Dedifferentiated amniotic fluid mesenchymal stem cell (primary cell): ENCODE measurements around the gene NRP1.

ENCODE experiments used
- DNase-seq: peaks from one replicate; pipeline ENCODE4 v3.0.0-alpha.2; 2016; ENCODE audit errors: extremely low spot score

The NRP1 gene

GRCh38 chr10:33186150-33186549, 148.3 kb downstream of the NRP1 start:
- no peak for DNase-seq

DNA sequence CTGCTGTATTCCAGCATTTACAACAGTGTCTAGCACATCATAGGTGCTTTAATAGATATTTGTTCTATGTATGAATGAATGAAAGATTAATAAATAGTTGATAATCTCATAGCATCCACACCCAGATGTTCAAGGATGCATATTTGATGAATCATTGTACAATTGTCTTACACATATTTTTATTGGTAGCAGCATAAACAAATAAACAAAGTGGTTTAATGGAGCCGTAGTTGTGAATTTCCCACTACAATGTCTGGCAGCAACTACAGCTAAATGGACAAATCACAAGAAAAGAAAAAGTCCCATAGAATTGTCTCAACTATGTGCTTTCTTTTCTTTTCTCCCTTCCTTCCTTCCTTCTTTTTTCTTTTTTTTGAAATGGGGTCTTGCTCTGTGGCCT, 150.8 kb downstream of the NRP1 start:
- no peak for DNase-seq

GRCh38 chr10:33180921-33181320, 153.5 kb downstream of the NRP1 start:
- no peak for DNase-seq

- no peak for DNase-seq
Observed at GRCh38 chr10:33180390-33180789, 154.1 kb downstream of the NRP1 start.

GRCh38 chr10:33179067-33179466, 155.4 kb downstream of the NRP1 start:
- DNase-seq, result no peak

DNA sequence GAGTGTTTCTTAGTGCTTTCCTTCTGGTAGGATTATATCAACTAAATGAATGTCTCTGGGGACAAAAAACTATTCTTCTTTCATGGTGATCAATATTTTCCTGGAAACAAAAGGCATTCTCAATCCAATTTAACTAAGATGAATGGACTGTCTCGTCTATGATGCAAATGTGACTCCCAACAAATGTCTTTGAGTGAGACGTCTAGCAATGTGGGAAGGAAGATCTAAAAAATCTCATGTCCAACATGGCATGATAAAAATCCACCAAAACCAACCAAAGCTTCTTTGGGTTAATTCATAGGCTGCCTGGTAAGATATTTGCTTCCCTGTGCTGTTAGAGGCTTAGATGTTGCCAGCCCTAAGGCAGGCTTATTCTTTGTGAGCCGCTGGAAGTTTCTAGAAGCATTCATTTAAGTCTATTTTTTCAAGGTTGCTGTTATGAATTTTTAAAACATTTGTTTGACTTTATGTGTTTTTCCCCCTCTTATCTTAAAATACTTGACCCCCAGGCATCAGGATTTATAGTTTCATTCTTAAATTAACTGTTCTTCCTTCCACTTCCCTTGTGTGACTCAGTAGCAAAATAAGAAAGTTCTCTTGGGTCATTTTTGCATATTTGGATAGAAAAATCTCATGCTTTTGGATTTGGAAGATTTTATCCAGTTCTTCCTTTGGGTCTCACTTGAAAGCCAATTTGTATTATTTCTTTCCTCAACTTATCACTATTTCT, 156.3 kb downstream of the NRP1 start:
- no peak for DNase-seq

- DNase-seq, result no peak
Observed at GRCh38 chr10:33176688-33177087, 157.8 kb downstream of the NRP1 start.

- no peak for DNase-seq
Observed at GRCh38 chr10:33174674-33175434, 159.6 kb downstream of the NRP1 start.

DNA sequence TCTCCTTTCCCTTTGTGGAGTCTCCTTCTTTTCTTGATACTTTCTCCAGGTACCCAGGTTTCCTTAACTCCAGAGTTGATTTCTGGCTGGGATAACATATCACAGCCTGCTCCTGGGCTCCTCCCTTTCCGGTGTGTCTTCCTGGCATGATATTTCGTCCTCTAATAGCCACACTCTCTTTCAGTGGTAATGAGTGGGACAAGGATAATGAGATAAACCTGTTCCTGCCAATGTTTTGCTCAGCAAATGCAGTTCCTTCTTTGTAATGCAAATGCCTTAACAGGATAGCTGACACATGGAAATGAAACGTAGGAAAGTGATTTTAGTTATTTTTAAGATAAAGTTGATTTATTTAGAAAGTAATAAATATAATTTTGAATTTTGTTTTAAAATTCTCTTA, 168.6 kb downstream of the NRP1 start:
- DNase-seq, result no peak

DNA sequence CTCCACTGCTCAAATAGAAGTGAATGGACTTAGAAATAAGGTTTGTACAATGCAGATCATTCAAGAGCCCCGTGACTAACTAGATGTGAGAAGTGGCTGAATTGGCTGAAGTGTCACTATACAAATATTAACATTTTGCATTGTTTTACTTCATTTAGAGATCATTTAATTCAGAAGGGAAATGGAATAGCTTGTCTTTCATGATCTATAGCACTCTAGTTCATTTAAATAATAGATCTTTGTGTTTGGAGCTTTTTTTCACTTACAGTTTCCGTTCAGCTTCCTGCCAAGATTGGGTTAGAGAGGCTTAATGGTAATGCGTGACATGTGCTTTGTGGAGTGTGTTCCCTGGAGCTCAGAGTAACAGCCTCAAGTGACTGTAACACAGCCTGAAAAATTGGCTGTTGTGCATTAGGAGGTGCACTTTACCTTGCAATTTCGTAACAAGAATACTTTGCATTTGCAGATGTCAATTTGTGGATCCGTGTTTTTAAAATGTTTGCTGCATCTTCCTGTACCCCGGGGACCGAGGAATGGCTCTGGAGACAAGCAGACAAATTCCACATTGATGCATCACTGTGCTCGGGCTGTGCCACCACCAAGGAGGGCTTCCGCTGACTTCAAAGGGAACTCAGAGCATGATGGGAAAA, 170.3 kb downstream of the NRP1 start:
- DNase-seq, result no peak

DNA sequence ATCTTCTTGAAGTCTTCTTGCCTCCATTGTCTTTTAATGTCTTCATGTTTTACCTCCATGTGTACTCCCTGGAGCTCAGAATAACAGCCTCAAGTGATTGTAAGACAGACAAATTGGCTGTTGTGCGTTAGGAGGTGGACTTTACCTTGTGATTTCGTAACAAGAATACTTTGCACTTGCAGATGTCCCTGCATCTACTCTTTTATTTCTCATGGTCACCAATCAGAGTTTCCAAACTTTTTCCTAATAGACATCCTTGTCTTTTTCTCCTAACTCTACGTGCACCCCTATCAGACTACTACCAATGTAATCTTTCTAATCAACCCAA, 172.3 kb downstream of the NRP1 start:
- no peak for DNase-seq

DNA sequence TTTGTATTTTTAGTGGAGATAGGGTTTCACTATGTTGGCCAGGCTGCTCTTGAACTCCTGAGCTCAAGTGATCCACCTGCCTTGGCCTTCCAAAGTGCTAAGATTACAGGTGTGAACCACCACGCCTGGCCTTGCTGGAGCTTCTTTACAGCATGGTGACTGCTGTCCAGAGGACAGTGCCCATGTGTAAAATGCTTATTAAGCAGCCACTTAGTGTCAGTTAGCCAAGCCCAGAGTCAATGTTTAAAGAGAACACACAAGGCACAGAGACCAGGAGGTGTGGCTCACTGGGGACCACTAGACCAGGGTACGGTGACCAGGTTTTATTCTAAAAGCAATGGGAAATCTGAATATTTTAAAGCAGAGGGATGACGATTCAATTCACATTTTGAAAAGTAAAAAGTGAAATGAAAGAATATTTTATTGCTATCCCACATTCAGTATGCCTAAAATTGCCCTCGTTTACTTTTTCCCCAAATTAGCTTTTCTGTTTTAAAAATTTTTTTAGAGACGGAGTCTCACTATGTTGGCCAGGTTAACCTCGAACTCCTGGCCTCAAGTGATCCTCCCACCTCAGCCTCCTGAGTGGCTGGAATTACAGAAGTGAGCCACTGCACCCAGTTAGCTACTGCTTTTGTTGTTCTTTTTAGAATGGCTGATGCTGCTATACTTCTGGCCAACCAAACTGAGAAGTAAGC, 172.8 kb downstream of the NRP1 start:
- no peak for DNase-seq

DNA sequence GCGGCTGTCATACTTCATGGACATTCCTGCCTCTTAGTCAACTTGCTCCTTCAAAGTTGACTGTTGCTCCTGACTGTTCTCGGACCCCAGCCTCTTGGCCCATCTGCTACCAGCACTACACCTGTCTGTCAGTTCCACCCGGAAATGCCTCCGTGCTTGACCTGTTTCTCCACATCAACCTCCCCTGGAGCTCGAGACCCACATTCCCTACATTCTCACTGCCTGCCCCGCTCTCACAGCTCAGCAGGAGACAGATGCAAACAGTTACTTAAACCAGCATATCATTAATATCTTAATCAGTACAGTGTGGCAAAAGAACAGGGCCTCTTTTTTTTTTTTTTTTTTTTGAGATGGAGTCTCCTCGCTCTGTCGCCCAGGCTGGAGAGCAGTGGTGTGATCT, 174.3 kb downstream of the NRP1 start:
- no peak for DNase-seq

DNA sequence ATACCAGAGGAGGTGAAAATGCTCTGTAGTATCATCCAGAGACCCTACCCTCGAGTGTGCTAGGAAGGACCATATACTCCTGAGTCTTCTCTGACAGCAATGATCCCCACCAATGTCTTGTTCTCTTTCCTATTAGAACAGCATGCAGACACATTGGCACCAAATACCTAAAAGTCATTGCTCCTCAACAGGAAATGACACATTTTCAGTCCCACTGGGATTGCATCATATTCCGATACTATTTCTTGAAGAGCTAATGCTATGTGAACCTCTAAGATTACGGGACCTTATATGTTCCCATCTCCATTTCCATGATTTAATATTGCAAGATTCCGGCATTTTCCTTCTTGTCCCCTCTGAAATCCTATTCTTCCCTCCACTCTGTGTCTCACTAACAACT, 177.4 kb downstream of the NRP1 start:
- no peak for DNase-seq

DNA sequence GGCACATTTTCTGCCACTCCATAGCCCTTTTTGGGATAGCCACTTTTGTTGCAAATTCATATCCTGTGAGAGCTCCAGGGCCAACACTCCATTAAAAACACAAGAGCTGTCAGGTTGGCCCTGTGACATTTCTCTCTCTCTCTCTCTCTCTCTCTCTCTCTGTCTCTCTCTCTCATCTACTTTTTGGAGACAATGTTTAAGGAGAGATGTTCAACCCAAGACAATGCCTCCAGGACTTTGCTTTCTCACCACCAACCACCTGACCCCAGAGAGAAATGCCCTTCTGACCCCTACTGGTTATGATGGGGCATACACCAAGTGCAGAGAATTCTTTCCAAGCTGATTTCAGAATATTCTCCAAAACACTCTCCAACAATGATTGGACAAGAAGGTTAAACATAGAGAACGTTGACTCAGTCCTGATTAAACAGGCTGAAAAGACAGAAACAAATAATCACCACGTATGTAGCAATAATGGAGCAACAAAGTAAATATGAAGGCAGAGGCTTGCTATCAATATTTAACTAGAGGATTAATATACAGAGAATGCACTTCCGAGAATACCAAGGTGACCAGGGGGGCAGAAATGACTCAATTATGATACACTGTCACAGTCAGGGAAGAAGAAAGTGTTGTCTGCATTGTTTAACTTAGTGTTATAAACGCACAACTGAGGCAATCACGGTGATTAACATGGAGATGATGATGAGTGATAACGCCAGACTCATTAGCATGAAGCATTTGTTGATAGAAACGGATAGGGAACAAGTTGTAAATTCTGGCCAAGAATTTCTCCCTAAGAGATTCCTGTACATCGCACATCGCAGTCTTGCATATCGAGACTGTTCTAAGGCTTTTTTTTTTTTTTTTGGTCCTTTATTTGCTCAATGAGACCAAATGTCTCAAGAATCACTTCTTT, 178.5 kb downstream of the NRP1 start:
- DNase-seq, result peak; percentile 39

GRCh38 chr10:33154590-33154989, 179.9 kb downstream of the NRP1 start:
- DNase-seq, result no peak

DNA sequence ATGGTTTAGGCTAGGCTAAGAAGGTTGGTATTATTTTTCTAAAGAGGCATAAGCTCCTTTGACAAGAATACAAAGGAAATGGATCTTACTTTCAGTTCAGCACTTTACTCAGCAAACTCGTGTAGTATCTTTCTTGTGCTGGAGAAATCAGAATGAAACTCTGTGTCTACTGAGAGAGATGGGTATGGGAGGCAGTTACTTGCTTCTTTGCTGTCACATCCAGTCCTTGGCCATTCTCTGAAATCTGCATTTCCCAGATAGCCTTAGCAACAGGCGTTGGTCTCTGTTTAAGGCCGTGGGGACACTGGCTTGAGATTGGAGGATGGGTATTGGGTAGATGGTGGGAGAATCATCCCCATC, 180.5 kb downstream of the NRP1 start:
- DNase-seq, result no peak

GRCh38 chr10:33153251-33153967, 181.1 kb downstream of the NRP1 start:
- DNase-seq, result no peak

- DNase-seq, result no peak
Observed at GRCh38 chr10:33152750-33153149, 181.7 kb downstream of the NRP1 start.

- DNase-seq, result no peak
Observed at GRCh38 chr10:33152146-33152545, 182.3 kb downstream of the NRP1 start.

GRCh38 chr10:33151344-33151864, 183.1 kb downstream of the NRP1 start:
- DNase-seq, result no peak
